IPS-18c (cell line): ENCODE results near the gene RAB17.

ENCODE experiments used
- H3K4me3 ChIP-seq: 2 replicates; pipeline ENCODE4 v1.7.0; 2013; ENCODE audit warnings: low read depth, mild to moderate bottlenecking, low read length, moderate library complexity; ENCODE audit not compliant: insufficient read depth
- H3K9me3 ChIP-seq: one replicate; pipeline ENCODE4 v1.6.1; 2013; ENCODE audit warnings: mild to moderate bottlenecking, low read length, moderate library complexity; ENCODE audit not compliant: control insufficient read depth, insufficient read depth

RAB17 gene

DNA sequence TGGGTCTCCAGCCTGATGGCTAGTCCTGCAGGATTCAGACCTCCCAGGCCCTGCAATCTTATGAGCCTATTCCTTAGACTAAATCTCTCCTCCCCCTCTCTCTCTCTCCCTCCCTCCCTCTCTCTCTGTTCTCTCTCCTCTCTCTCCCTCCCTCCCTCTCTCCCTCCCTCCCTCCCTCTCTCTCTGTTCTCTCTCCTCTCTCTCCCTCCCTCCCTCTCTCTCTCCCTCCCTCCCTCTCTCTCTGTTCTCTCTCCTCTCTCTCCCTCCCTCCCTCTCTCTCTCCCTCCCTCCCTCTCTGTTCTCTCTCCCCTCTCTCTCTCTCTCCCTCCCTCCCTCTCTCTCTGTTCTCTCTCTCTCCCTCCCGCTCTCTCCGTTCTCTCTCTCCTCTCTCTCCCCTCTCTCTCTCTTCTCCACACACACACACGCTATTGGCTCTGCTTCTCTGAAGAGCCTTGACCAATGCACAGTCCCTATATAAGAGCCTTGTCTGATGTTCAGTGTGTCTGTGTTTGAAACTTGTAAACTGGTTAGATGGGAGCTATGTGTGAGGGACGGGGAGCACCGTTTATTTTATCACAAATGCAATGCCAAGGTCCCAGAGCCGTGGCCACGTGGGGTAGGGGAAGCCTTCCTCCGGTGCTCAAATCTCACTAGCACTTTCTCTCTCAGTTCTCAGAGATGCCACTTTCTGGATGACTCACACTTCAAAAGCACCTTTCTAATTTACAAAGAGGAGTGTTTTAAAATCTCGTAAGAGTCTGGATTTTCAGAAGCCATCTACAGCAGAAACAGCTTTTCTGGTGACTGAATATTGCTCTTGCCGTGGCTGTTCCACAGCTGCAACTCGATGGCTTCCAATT lies 33.5 kb downstream of the RAB17 start:
- Histone ChIP-seq H3K4me3 (no peak overlapping the region), H3K9me3 (peaks cover 9% of the 10 kb centered on the region)

DNA sequence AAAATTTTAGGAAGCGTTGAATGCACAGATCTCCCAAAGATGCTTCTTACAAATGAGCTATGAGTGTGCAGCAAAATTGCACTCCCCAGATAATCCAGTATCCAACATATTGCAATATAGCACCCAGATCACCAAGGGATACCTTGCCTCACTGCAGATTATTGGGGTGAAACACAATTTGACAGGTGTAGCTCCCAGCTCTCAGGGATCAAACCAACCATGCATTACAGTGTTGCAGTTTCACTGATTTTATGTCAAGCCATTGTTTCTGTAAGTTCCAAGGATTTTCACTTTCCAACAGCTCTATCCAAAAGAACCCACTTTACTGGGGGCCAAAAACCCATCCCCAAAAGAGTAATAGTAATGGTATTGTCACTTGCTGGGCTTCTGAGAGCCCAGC lies 35.0 kb downstream of the RAB17 start:
- Histone ChIP-seq H3K9me3 (peaks cover 9% of the 10 kb centered on the region), H3K4me3 (no peak overlapping the region)

DNA sequence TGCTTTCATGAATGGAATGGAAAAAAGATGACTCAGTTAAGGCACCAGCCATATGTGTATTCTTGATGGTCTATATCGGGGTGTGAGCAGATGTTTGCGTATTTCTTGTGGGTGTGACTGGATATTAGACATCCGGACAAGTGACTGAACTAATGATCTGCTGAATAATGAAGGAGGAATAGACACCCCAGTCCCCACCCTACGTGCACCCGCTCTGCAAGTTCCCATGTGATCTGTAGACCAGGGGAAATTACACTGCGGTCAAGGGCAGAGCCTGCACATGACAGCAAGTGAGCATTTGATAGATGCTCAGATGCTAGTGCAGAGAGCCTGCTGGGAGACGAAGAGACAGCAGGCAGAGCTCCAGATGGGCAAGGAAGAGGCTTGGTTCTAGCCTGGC lies 36.6 kb downstream of the RAB17 start:
- Histone ChIP-seq H3K4me3 (no peak overlapping the region), H3K9me3 (peaks cover 11% of the 10 kb centered on the region)

DNA sequence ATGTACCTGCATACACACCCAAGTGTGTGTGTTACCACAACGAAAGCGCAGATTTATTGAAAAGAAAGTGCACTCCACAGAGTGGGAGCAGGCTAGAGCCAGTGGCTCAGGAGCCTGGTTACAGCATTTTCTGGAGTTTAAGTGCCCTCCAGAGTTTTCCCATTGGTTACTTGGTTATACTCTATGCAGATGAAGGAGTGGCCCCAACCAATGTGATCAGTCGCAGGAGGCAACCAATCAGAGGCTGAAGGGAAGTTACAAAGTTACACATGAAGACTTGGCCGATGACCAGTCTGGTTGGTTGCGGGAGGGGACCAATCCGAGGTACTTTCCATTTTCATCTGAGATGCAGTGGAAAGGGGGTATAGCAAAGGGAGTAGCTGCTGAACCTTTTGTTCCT lies 37.6 kb downstream of the RAB17 start:
- no peak overlapping the region for H3K4me3 ChIP-seq

DNA sequence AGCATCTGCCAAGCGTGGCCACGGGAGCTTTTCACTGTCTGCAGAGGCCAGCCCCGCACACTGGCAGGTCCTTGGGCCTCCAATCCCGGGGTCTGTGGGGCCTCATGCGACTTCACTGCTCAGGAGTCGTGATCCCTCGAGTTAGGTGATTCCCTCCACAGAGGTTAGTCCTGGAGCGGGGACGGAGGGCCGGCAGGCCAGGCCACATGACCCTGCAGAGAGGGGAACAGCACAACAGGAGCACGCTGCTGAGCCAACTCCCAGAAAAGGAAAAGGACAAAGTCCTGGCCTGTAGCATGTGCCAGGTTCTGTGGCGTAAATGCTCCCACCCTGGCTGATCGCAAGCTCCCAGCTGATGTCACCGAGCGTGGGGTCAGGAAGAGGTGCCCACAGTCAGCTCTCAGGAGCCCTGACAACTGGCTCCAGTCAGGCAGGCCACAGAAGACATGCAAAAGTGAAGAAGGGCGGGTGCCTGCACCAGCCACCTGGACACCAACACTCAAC lies 39.4 kb downstream of the RAB17 start:
- peaks cover 13% of the 10 kb centered on the region for H3K9me3 ChIP-seq
- no peak overlapping the region for H3K4me3 ChIP-seq

More for the DNA sequence above, 37.6 kb downstream of the RAB17 start:
- H3K9me3 ChIP-seq = peaks cover 13% of the 10 kb centered on the region

DNA sequence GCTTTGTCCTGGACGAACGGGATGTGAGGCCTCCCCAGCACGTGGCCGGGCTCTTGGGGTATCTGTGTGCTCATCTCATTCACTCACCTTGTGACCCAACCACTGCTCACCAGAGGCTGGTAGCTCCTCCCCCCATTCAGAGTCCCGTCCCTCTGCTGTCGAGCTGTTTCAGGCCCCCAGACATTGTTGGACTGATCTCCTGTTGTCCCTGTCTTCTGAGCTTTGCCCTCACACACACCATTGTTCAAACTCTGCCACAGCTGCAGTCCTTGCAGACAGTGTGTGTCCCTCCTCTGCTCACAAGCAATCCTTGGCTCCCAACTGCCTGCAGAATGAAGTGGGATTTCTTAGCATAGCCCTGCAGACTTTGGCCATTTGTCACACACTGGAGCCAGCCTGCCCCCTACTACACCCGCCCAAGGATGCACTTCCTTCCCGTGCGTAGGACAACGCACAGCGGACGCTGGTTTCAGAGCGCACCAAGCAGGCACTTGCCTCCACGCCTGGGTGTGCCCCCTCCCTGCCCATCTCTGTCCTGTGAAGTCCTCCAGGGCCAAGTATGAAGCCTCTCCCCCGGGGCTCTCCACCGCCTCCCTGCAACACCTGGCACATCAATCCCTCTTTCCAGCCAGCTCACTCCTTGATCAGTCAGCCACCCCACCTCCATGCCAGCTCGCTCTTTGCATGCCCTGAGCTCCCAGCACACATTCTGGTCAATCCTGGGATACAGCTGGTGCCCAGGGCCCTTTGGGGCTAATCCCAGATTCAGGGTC lies 40.7 kb downstream of the RAB17 start:
- peaks cover 5% of the 10 kb centered on the region for H3K9me3 ChIP-seq
- no peak overlapping the region for H3K4me3 ChIP-seq

DNA sequence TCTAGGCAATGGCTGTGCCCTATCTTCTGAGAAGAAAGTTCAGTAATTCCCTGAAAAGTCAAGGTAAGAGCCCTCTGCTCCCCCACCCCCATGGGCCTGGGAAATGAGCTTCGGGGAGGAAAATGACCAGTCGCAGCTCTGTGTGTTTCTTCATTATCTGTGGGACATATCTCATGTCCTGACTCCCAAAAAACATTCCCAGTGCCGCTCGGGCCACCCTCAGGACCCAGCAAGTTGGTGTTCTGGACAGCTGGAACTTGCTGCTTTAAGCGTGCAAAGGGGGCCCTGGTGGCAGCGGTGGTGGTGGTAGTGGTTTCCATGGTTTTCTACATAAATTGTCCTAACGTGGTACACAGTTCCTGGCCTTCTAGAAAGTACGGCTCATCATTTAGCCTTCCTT lies 41.3 kb downstream of the RAB17 start:
- Histone ChIP-seq H3K9me3 (peaks cover 4% of the 10 kb centered on the region), H3K4me3 (no peak overlapping the region)

DNA sequence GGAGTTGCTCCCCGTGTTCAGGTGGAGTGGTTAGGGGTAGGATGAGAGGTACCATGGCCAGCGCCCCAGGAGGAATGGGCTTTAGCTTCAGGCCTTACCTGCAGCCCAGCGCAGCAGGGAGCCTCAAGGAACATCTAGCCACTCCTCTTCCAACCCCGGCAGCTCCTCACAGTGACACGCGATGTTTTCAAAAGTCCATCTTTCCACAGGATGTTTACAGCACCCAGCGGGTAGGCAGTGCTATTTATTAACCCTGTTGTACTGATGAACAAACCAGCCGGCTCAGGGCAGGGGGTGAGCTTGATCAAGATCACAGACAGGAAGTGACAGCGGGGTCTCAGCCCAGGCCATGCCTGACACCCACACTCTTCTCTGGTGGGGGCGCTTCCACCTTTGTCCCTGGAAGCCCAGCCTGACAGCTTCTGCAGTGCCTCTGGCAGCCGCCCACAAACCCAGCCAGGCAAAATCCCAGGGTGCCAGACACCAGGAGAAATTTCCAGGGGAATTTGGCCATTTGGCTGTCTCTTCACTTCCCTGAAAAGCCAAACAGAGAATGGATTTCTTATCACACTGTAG lies 42.6 kb downstream of the RAB17 start:
- Histone ChIP-seq H3K4me3 (no peak overlapping the region), H3K9me3 (peaks cover 4% of the 10 kb centered on the region)

DNA sequence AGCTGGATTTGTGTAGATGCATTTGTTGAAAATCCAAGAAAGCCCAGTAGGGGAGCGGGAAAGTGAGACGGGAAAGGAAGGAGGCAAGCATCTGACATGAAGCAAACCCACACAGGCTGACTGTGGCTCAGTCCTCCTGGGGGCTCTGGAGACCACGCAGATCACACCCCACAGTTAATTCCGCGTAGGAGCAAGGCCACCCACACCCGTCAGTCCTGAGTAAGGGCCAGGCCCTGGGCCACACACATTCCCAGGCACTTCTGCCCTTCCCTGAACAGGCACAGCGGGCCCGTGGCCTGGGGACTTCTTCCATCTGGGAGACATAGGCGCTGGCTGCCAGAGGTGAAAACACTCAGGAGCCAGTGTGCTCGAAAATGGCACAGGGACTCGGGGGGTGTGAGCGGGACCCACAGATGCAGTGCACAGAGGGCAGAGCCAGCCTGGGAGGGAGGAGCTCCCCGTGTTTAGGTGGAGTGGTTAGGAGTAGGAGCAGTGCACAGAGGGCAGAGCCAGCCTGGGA lies 43.6 kb downstream of the RAB17 start:
- H3K9me3 ChIP-seq = peaks cover 10% of the 10 kb centered on the region
- no peak overlapping the region for H3K4me3 ChIP-seq

DNA sequence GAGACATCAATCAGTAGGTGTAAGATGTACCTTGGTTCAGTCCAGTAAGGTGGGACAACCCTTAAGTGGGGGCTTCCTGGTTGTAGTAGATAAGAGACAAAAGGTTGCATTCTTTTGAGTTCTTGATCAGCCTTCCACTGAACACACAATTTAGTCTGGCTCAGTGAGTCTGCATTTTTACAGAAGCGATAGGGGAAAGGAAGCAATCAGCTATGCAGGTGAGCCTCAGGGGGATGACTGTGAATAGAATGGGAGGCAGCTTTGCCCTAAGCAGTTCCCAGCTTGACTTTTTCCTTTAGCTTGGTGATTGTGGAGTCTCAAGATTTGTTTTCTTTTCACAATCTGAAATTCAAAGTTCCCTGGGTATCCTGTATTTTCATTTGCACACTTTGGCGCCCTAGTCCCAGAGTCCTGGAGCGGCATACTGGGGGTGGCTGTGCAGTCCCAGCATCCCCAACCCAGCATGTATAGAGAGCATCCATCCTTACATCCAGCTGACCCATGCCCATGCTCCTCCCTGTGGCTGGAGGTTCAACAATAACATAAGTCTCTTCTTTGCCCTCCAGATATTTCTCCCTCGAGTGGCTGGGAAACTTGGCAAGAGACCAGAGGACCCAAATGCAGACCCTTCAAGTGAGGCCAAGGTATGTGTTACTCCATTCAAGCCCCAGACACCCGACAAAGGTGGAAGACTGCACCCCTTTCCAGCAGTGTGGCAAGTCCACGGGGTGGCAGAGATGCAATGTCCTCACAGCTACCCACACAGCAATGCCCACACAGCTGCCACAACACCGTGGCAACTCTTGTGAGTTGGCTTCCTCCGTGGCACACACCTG lies 44.3 kb downstream of the RAB17 start:
- Histone ChIP-seq H3K9me3 (peaks cover 10% of the 10 kb centered on the region), H3K4me3 (no peak overlapping the region)

DNA sequence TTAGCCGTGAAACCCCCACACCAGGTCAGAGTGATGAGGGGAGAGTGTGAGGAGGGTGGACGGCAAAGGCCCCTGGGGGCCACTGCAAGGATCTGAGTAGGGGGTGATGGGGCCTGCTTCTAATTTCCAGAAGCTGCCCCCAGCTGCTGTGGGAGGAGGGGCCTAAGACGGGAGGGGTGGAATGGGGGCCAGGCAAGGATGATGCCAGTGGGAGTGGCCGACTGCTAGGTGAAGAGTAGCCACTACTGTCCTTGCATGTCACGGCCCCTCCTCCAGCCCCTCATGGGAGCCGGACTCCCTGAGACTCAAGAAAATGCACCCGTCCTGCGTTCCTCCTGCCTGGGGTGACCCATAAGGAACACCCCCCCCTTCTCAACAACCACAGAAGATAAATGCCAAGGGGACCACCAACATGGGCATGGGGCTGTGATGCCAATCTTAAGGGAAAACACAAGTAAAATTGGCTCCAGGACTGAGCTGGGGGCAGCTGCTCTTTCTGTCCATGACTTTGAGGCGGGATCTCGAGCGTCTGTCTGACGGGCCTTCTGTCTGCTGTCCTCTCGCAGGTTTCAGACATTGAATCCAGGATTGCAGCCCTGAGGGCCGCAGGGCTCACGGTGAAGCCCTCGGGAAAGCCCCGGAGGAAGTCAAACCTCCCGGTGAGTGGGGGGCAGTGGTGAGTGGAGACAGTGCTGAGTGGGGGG lies 48.4 kb downstream of the RAB17 start:
- H3K9me3 ChIP-seq = peaks cover 5% of the 10 kb centered on the region
- no peak overlapping the region for H3K4me3 ChIP-seq

DNA sequence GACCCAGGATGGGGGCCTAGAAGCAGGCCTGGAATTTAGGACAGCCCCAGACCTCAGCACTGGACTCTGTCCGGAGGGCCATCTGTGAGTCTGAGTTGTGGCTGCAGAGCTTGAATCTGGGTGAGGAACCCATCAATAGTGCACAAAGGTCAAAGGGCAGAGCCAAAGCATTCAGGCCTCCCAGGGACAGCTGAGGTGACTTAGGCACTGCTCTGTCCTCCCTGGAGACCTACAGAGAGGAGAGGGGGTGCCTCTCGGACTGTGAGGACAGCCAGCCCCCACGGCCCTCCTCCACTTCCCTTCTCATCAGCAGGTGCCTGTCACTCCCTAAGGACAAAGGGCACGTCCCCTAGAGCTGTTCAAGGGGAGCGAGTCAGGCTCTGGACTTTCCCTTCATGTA lies 49.3 kb downstream of the RAB17 start:
- no peak overlapping the region for H3K4me3 ChIP-seq
- H3K9me3 ChIP-seq = peaks cover 5% of the 10 kb centered on the region

DNA sequence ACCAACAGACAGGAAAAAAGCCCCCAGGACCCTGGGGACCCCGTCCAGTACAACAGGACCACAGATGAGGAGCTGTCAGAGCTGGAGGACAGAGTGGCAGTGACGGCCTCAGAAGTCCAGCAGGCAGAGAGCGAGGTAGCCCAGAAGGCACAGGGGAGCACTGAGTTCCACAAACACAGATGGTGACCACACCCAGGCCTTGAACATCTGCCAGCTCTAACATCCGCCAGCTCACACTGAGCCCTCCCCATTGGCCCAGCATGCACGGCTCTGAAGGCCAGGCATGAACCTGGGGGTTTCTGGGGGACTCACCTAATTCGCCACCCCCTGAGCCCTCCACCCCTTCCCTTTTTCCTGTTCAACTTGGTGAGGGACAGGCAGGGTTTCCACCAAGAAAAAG lies 49.7 kb downstream of the RAB17 start:
- H3K4me3 ChIP-seq = no peak overlapping the region
- peaks cover 5% of the 10 kb centered on the region for H3K9me3 ChIP-seq

DNA sequence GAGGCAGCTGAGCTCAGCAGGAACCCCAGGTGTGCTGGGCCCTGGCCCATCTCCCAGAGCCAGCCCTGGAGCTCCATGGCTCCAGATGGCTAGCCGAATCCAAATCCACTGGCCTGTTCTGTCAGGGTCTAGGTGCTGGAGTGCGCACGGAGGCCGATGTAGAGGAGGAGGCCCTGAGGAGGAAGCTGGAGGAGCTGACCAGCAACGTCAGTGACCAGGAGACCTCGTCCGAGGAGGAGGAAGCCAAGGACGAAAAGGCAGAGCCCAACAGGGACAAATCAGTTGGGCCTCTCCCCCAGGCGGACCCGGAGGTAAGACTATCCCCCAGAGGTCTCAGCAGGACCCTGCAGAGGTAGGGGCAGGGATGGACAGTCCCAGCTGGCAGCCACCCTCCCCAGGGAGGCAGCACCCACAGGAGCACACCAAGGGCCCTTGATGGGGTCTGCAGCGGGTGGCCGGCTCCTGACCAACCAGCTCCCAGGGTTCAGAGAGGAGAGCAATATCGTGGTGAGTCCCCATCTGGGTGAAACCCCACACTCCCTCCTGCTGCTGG lies 50.2 kb downstream of the RAB17 start:
- H3K9me3 ChIP-seq = peaks cover 5% of the 10 kb centered on the region
- H3K4me3 ChIP-seq = no peak overlapping the region

DNA sequence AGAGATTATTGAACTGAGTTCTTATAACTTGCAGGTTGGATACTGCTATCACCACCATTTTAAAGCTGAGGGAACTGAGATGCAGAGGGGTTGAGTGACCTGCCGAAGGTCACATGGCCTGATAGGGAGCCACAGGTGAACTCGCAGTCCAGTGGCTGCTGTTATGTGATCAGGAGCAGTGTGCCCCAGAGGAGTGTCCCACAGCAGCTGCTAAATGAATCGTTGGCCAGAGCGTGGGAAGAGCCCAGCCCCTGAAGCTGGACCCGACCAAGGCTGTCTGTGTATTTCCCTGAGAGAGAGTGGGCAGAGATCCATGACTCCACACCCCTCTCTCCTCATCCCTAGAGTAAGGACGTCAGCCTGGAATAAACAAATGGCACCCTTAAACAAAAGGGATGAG lies 50.9 kb downstream of the RAB17 start:
- H3K4me3 ChIP-seq = no peak overlapping the region
- peaks cover 5% of the 10 kb centered on the region for H3K9me3 ChIP-seq

DNA sequence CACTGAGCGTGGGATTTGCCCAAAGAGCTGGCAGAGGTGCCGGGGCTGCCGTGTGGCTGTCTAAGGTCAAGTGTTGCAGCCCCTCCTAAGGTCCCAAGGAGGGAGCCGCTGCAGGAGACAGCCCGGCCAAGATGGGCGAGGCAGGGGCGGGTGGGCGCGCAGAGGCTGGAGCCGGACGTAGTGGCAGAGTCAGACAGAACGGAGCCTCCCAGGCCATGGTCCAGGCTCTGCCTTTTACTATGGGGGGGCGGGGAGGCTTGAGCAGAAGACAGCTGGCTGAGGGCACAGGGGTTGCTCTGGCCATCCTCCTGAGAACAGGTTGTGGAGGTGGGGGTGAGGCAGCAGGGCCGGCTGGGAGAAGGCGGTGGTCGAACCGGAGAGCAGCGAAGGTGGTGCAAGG lies 51.6 kb downstream of the RAB17 start:
- peaks cover 5% of the 10 kb centered on the region for H3K9me3 ChIP-seq

More for the DNA sequence above, 51.6 kb downstream of the RAB17 start:
- no peak overlapping the region for H3K4me3 ChIP-seq
